Measurements from ENCODE around the gene STH.
"Not testable (repeated sequence)": the region's sequence is repeated elsewhere in the genome, so short reads cannot be mapped to it uniquely, and the experiment has no call there.

The STH gene

DNA sequence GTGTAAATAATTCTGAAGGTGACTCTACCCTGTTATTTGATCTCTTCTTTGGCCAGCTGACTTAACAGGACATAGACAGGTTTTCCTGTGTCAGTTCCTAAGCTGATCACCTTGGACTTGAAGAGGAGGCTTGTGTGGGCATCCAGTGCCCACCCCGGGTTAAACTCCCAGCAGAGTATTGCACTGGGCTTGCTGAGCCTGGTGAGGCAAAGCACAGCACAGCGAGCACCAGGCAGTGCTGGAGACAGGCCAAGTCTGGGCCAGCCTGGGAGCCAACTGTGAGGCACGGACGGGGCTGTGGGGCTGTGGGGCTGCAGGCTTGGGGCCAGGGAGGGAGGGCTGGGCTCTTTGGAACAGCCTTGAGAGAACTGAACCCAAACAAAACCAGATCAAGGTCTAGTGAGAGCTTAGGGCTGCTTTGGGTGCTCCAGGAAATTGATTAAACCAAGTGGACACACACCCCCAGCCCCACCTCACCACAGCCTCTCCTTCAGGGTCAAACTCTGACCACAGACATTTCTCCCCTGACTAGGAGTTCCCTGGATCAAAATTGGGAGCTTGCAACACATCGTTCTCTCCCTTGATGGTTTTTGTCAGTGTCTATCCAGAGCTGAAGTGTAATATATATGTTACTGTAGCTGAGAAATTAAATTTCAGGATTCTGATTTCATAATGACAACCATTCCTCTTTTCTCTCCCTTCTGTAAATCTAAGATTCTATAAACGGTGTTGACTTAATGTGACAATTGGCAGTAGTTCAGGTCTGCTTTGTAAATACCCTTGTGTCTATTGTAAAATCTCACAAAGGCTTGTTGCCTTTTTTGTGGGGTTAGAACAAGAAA lies 5.1 kb downstream of the STH start:
- peak in 53 of 56 donors; percentile 22 to 90 (median 72) for DNase-seq

DNA sequence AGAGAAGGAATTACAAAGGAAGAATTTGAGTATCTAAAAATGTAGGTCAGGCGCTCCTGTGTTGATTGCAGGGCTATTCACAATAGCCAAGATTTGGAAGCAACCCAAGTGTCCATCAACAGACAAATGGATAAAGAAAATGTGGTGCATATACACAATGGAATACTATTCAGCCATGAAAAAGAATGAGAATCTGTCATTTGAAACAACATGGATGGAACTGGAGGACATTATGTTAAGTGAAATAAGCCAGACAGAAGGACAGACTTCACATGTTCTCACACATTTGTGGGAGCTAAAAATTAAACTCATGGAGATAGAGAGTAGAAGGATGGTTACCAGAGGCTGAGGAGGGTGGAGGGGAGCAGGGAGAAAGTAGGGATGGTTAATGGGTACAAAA lies 7.0 kb downstream of the STH start:
- not testable (repeated sequence) for DNase-seq

DNA sequence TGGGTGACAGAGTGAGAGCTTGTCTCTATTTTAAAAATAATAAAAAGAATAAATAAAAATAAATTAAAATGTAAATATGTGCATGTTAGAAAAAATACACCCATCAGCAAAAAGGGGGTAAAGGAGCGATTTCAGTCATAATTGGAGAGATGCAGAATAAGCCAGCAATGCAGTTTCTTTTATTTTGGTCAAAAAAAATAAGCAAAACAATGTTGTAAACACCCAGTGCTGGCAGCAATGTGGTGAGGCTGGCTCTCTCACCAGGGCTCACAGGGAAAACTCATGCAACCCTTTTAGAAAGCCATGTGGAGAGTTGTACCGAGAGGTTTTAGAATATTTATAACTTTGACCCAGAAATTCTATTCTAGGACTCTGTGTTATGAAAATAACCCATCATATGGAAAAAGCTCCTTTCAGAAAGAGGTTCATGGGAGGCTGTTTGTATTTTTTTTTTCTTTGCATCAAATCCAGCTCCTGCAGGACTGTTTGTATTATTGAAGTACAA lies 8.5 kb downstream of the STH start:
- no peak for DNase-seq

DNA sequence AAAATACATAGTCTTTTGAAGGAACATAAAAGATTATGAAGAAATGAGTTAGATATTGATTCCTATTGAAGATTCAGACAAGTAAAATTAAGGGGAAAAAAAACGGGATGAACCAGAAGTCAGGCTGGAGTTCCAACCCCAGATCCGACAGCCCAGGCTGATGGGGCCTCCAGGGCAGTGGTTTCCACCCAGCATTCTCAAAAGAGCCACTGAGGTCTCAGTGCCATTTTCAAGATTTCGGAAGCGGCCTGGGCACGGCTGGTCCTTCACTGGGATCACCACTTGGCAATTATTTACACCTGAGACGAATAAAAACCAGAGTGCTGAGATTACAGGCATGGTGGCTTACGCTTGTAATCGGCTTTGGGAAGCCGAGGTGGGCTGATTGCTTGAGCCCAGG lies 9.5 kb downstream of the STH start:
- no peak for DNase-seq

GRCh38 chr17:46009681-46010596 lies 10.9 kb downstream of the STH start:
- DNase-seq: peak in 5 of 56 donors; percentile 23 to 38 (median 34)

DNA sequence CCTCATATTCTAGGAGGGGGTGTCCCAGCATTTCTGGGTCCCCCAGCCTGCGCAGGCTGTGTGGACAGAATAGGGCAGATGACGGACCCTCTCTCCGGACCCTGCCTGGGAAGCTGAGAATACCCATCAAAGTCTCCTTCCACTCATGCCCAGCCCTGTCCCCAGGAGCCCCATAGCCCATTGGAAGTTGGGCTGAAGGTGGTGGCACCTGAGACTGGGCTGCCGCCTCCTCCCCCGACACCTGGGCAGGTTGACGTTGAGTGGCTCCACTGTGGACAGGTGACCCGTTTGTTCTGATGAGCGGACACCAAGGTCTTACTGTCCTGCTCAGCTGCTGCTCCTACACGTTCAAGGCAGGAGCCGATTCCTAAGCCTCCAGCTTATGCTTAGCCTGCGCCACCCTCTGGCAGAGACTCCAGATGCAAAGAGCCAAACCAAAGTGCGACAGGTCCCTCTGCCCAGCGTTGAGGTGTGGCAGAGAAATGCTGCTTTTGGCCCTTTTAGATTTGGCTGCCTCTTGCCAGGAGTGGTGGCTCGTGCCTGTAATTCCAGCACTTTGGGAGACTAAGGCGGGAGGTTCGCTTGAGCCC lies 11.6 kb downstream of the STH start:
- DNase-seq: no peak

GRCh38 chr17:46011711-46012505 lies 12.9 kb downstream of the STH start:
- no peak for DNase-seq

DNA sequence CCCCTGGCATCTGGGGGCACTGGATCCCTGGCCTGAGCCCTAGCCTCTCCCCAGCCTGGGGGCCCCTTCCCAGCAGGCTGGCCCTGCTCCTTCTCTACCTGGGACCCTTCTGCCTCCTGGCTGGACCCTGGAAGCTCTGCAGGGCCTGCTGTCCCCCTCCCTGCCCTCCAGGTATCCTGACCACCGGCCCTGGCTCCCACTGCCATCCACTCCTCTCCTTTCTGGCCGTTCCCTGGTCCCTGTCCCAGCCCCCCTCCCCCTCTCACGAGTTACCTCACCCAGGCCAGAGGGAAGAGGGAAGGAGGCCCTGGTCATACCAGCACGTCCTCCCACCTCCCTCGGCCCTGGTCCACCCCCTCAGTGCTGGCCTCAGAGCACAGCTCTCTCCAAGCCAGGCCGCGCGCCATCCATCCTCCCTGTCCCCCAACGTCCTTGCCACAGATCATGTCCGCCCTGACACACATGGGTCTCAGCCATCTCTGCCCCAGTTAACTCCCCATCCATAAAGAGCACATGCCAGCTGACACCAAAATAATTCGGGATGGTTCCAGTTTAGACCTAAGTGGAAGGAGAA lies 13.5 kb downstream of the STH start:
- no peak for DNase-seq

DNA sequence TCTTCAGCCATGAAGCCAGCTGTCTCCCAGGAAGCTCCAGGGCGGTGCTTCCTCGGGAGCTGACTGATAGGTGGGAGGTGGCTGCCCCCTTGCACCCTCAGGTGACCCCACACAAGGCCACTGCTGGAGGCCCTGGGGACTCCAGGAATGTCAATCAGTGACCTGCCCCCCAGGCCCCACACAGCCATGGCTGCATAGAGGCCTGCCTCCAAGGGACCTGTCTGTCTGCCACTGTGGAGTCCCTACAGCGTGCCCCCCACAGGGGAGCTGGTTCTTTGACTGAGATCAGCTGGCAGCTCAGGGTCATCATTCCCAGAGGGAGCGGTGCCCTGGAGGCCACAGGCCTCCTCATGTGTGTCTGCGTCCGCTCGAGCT lies 14.1 kb downstream of the STH start:
- no peak for DNase-seq

DNA sequence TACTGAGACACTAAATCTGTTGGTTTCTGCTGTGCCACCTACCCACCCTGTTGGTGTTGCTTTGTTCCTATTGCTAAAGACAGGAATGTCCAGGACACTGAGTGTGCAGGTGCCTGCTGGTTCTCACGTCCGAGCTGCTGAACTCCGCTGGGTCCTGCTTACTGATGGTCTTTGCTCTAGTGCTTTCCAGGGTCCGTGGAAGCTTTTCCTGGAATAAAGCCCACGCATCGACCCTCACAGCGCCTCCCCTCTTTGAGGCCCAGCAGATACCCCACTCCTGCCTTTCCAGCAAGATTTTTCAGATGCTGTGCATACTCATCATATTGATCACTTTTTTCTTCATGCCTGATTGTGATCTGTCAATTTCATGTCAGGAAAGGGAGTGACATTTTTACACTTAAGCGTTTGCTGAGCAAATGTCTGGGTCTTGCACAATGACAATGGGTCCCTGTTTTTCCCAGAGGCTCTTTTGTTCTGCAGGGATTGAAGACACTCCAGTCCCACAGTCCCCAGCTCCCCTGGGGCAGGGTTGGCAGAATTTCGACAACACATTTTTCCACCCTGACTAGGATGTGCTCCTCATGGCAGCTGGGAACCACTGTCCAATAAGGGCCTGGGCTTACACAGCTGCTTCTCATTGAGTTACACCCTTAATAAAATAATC lies 14.6 kb downstream of the STH start:
- DNase-seq: peak in 20 of 56 donors; percentile 11 to 50 (median 26)

DNA sequence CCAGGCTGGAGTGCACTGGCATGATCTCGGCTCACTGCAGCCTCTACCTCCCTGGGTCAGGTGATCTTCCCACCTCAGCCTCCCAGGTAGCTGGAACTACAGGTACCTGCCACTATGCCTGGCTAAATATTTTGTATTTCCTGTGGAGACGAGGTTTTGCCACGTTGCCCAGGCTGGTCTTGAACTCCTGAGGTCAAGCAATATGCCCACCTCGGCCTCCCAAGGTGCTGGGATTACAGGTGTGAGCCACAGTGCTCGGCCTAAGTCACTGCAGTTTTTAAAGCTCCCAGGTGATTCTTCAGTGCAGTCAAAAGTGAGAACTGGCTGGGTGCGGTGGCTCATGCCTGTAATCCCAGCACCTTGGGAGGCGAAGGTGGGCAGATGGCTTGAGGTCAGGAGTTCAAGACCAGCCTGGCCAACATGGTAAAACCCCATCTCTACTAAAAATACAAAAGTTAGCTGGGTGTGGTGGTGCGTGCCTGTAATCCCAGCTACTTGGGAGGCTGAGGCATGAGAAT lies 20.4 kb downstream of the STH start:
- not testable (repeated sequence) for DNase-seq

DNA sequence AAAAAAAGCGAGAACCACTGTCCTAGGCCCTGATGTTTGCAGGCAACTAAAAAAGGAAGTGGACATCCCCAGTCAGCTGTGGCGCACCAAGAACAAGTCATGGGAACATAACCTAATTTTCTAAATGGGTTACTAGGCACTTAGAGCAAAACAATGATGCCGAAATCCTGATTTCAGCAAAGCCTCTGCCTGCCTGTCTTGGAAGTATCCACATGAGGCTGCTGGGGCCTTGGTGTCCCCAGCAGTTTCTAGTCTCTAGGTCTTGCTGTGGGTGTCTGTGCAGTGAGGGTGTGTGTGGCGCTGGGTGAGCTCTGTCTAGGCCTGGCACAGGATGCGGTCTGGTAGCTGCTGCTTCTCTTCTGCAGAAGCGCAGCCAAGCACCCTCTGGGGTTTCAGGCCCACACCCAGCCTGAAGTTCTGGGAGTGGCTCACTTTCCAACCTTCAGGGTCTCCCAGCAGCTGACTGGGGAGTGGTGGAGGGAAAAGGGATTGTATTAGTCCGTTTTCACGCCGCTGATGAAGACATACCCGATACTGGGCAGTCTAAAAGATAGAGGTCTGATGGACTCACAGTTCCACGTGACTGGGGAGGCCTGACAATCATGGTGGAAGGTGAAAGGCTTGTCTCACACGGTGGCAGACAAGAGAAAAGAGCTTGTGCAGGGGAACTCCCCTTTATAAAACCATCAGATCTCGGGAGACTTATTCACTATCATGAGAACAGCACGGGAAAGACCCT lies 21.1 kb downstream of the STH start:
- no peak for DNase-seq

GRCh38 chr17:46020998-46021397 lies 21.9 kb downstream of the STH start:
- DNase-seq: no peak

GRCh38 chr17:46023366-46023765 lies 24.3 kb downstream of the STH start:
- DNase-seq: not testable (repeated sequence)

DNA sequence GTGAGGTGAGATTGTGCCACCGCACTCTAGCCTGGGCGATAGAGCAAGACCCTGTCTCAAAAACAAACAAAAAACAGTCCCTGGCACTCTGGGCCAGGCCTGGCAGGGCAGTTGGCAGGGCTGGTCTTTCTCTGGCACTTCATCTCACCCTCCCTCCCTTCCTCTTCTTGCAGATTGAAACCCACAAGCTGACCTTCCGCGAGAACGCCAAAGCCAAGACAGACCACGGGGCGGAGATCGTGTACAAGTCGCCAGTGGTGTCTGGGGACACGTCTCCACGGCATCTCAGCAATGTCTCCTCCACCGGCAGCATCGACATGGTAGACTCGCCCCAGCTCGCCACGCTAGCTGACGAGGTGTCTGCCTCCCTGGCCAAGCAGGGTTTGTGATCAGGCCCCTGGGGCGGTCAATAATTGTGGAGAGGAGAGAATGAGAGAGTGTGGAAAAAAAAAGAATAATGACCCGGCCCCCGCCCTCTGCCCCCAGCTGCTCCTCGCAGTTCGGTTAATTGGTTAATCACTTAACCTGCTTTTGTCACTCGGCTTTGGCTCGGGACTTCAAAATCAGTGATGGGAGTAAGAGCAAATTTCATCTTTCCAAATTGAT lies 24.8 kb downstream of the STH start:
- peak in 6 of 56 donors; percentile 19 to 49 (median 35) for DNase-seq

DNA sequence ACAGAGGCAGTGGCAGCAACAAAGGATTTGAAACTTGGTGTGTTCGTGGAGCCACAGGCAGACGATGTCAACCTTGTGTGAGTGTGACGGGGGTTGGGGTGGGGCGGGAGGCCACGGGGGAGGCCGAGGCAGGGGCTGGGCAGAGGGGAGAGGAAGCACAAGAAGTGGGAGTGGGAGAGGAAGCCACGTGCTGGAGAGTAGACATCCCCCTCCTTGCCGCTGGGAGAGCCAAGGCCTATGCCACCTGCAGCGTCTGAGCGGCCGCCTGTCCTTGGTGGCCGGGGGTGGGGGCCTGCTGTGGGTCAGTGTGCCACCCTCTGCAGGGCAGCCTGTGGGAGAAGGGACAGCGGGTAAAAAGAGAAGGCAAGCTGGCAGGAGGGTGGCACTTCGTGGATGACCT lies 25.5 kb downstream of the STH start:
- DNase-seq: no peak

DNA sequence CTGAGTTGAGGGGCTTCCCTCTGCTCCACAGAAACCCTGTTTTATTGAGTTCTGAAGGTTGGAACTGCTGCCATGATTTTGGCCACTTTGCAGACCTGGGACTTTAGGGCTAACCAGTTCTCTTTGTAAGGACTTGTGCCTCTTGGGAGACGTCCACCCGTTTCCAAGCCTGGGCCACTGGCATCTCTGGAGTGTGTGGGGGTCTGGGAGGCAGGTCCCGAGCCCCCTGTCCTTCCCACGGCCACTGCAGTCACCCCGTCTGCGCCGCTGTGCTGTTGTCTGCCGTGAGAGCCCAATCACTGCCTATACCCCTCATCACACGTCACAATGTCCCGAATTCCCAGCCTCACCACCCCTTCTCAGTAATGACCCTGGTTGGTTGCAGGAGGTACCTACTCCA lies 26.0 kb downstream of the STH start:
- no peak for DNase-seq

DNA sequence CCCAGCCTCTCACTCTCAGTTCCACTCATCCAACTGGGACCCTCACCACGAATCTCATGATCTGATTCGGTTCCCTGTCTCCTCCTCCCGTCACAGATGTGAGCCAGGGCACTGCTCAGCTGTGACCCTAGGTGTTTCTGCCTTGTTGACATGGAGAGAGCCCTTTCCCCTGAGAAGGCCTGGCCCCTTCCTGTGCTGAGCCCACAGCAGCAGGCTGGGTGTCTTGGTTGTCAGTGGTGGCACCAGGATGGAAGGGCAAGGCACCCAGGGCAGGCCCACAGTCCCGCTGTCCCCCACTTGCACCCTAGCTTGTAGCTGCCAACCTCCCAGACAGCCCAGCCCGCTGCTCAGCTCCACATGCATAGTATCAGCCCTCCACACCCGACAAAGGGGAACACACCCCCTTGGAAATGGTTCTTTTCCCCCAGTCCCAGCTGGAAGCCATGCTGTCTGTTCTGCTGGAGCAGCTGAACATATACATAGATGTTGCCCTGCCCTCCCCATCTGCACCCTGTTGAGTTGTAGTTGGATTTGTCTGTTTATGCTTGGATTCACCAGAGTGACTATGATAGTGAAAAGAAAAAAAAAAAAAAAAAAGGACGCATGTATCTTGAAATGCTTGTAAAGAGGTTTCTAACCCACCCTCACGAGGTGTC lies 26.6 kb downstream of the STH start:
- DNase-seq: no peak

All from nucleus accumbens (tissue), 56 donors.